ENCODE results near the gene LCN12. TPM values are rescaled to one million over a fixed set of nuclear protein-coding genes. Genes with fewer than 3 reads are reported as not detected.
A peak's percentile ranks its signal among the peaks of the same experiment; 100 is the strongest.

Gene LCN12
- total RNA-seq, 1 donor from 2014 or later, result not detected

DNA sequence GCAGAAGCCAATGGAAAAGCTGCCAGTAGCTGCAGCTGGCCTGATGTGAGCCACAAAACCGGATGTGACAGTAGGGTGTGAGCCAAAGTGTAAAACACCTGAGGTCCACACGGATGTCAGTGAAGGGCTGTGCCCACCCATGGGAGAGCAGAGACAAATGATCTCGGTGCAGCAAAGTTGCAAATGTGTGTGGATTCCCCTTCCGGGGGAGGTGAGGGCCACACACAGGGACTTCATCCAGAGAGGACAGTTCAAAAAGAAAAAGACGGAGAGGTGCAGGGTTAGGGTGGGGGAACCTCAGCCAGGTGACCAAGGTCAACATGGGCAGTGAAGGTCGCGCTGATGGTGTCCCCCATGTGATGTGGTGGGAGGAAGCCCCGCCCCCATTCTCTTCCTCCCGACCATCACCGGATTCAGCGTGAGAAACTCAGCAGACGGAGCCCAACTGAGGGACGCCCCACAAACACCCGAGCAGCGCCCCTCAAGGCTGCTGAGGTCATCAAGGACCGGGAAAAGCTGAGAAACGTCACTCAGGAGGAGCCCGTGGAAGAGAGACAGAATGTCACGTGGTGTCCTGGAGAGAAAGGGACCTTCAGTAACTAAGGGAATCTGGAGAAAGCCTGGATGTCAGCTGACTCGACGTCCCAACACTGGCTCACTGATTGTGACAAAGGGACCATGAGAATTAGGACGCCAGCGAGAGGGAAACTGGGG is 13.9 kb downstream of the LCN12 start:
- Histone ChIP-seq H3K9ac (no peak overlapping the region), H3F3A (ENCODE audit: low read depth) (no peaks in the 10 kb centered on the region), H3K27ac (no peak overlapping the region), H3K4me3 (no peak overlapping the region), H3K9me3 (ENCODE audit: low read depth) (no peaks in the 10 kb centered on the region), H3K4me2 (peak overlapping the region; percentile 60), H4K20me1 (ENCODE audit: low read depth) (no peaks in the 10 kb centered on the region), H3K36me3 (no peaks in the 10 kb centered on the region), H2AFZ (replicated peaks) (peak overlapping the region; percentile 61), H3K27me3 (no peaks in the 10 kb centered on the region), H3K4me1 (peaks cover 6% of the 10 kb centered on the region), H3K79me2 (ENCODE audit: low read depth) (no peaks in the 10 kb centered on the region)
- peaks cover 17% of the 10 kb centered on the region for H3K4me1 Mint-ChIP-seq
- H3K27ac Mint-ChIP-seq, result peak overlapping the region; percentile 64
- no peaks in the 10 kb centered on the region for H3K9me3 Mint-ChIP-seq
- no peak for TF ChIP-seq EZH2 (IDR thresholded peaks at IDR 0.05)
- TF ChIP-seq, protein P1, sequence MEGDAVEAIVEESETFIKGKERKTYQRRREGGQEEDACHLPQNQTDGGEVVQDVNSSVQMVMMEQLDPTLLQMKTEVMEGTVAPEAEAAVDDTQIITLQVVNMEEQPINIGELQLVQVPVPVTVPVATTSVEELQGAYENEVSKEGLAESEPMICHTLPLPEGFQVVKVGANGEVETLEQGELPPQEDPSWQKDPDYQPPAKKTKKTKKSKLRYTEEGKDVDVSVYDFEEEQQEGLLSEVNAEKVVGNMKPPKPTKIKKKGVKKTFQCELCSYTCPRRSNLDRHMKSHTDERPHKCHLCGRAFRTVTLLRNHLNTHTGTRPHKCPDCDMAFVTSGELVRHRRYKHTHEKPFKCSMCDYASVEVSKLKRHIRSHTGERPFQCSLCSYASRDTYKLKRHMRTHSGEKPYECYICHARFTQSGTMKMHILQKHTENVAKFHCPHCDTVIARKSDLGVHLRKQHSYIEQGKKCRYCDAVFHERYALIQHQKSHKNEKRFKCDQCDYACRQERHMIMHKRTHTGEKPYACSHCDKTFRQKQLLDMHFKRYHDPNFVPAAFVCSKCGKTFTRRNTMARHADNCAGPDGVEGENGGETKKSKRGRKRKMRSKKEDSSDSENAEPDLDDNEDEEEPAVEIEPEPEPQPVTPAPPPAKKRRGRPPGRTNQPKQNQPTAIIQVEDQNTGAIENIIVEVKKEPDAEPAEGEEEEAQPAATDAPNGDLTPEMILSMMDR (IDR thresholded peaks at IDR 0.05), result no peak
- no peak for TF ChIP-seq EZH2phosphoT487 (IDR thresholded peaks at IDR 0.05)
- no peaks in the 10 kb centered on the region for H3K36me3 Mint-ChIP-seq
- H3K4me3 Mint-ChIP-seq, result peak overlapping the region; percentile 18
- peaks cover 4% of the 10 kb centered on the region for H3K27me3 Mint-ChIP-seq (ENCODE audit: insufficient read depth, low read depth)
- DNase-seq (ENCODE audit: low spot score), result peak; percentile 54

DNA sequence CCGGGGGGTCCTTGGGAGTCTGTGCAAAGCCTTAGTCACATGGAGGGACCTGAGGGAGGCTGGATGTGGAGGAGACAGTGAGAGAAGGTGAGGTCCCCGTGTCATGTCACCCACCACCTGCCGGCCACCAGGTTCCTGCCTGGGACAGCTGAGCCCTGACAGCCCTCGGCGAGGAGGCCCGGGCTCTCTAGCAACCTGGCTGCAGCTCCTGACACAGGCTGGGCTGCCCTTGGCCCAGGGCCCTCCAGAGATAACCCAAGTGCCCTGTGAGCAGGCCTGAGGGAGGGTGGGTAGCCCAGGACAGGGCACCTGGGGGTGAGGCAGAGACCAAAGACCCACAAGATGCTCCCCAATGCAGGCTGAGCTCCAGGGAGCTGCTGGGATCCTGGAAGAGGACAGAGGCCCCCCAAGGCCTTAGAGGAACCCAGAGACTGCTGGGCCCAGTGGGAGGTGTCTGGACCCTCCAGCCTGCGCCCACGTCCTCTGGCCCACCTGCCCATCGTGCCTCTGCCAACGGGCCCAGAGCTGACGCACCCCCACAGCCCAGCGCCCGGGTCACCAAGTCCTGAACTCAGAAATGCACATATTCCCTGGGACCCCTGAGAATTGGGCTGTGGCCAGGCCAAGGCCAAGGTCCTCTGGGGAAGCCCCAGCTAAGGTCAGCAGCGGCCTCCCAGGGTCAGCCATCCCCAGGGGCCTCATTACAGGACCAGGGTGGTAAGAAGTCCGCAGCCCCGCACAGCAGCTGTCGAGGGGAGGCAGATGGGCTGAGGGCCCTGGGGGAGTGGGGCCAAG is 16.5 kb downstream of the LCN12 start:
- no peak overlapping the region for H3K27ac Mint-ChIP-seq
- H3K27me3 Mint-ChIP-seq (ENCODE audit: insufficient read depth, low read depth), result peaks cover 4% of the 10 kb centered on the region
- H2AFZ ChIP-seq (replicated peaks), result no peak overlapping the region

DNA sequence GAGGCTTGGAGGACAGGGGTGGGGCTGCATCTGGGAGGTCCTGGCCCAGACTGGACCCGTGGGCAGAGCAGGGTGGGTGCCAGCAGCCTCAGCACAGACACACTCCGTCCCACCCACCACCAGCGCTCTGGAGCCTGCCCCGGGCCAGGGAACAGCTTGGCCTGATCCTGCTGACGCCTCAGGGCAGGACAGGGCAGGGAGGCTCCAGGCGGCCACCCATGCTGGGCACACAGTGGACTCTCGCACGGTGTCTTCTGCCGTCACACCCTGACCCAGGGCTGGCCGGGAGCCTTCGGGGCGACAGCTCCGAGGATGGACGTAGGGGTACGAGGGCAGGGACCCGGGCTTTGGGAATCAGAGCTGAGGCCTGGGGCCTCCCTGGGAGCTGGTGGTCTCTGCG is 17.1 kb downstream of the LCN12 start:
- H3K27me3 Mint-ChIP-seq (ENCODE audit: insufficient read depth, low read depth), result peaks cover 4% of the 10 kb centered on the region
- H3K27ac ChIP-seq, result no peak overlapping the region
- no peak overlapping the region for H3K4me3 ChIP-seq
- no peaks in the 10 kb centered on the region for H3K36me3 ChIP-seq
- H2AFZ ChIP-seq (replicated peaks), result no peak overlapping the region
- H3K9me3 Mint-ChIP-seq, result no peaks in the 10 kb centered on the region
- no peaks in the 10 kb centered on the region for H3F3A ChIP-seq (ENCODE audit: low read depth)
- no peak overlapping the region for H3K4me3 Mint-ChIP-seq
- no peaks in the 10 kb centered on the region for H3K9me3 ChIP-seq (ENCODE audit: low read depth)
- H3K4me2 ChIP-seq, result no peak overlapping the region
- H3K36me3 Mint-ChIP-seq, result no peaks in the 10 kb centered on the region
- H3K4me1 Mint-ChIP-seq, result peaks cover 13% of the 10 kb centered on the region
- H4K20me1 ChIP-seq (ENCODE audit: low read depth), result no peaks in the 10 kb centered on the region
- no peak overlapping the region for H3K9ac ChIP-seq
- no peak overlapping the region for H3K27ac Mint-ChIP-seq
- TF ChIP-seq, protein P1 (IDR thresholded peaks at IDR 0.05), result no peak
- H3K27me3 ChIP-seq, result no peaks in the 10 kb centered on the region
- no peak for DNase-seq (ENCODE audit: low spot score)
- peaks cover 6% of the 10 kb centered on the region for H3K4me1 ChIP-seq
- no peaks in the 10 kb centered on the region for H3K79me2 ChIP-seq (ENCODE audit: low read depth)

More for the DNA sequence above, 16.5 kb downstream of the LCN12 start:
- H3K9me3 ChIP-seq (ENCODE audit: low read depth), result no peaks in the 10 kb centered on the region
- no peaks in the 10 kb centered on the region for H3K27me3 ChIP-seq
- H3K4me1 ChIP-seq, result peaks cover 6% of the 10 kb centered on the region
- no peaks in the 10 kb centered on the region for H3K36me3 Mint-ChIP-seq
- no peak overlapping the region for H3K27ac ChIP-seq
- H3K4me3 Mint-ChIP-seq, result no peak overlapping the region
- H3K79me2 ChIP-seq (ENCODE audit: low read depth), result no peaks in the 10 kb centered on the region
- no peak overlapping the region for H3K4me2 ChIP-seq
- H3K4me1 Mint-ChIP-seq, result peaks cover 13% of the 10 kb centered on the region
- TF ChIP-seq EZH2 (IDR thresholded peaks at IDR 0.05) (no peak), EZH2phosphoT487 (IDR thresholded peaks at IDR 0.05) (no peak)
- TF ChIP-seq, protein P1 (IDR thresholded peaks at IDR 0.05), result no peak
- no peak overlapping the region for H3K9ac ChIP-seq
- no peak overlapping the region for H3K4me3 ChIP-seq
- no peaks in the 10 kb centered on the region for H3K36me3 ChIP-seq
- no peaks in the 10 kb centered on the region for H3F3A ChIP-seq (ENCODE audit: low read depth)
- no peaks in the 10 kb centered on the region for H3K9me3 Mint-ChIP-seq
- H4K20me1 ChIP-seq (ENCODE audit: low read depth), result no peaks in the 10 kb centered on the region
- no peak for DNase-seq (ENCODE audit: low spot score)

Measured in neural progenitor cell (in vitro differentiated cells).